HL-60/S4 treated with phorbol 12-myristate 13-acetate at 8.2 ng/mL for 4 days and 3 days (cell line): ENCODE data around the gene ATP8B3.

Source experiments
- in situ Hi-C: fragments of 300-500 bp; cut with MboI; formaldehyde crosslinking; loops from 2 replicates; pipeline ENCODE4 v1.15.0; 2022; ENCODE audit warnings: low sequenced_read_pairs

ATP8B3 gene

DNA sequence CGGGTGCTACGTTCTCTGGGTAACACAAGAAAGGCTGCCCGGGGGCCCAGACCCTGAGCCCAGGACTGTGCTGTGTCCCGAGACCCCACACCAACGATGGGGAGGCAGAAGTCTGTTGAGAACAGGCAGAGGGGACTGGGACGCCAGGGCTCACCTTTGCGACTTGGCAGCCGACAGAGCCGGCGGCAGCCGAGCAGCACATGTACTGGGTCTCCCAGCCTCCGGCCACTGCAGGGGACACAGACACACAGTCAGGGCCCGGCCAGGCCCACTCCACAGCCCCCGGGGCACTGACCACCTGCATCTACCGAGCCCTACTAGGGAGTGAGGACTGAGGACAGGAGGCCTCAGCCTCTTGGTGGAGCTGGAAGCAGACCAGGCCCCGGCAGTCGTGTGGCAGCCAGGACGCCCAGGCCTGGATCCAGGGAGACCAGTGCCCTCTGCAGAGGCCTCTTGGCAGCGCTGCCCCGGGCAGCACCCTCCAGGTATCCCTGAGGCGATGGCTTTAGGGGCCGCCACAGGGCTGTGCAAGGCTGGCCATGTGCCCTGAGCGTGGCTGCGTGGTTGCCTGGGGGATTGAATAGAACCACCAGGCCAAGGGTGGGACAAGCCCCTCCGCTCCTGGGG is 5.6 kb upstream of the ATP8B3 start:
- in situ Hi-C loops: loop anchor here (25.0 kb wide), 1 partner anchor 280 kb away; no protein-coding TSS in a partner anchor

DNA sequence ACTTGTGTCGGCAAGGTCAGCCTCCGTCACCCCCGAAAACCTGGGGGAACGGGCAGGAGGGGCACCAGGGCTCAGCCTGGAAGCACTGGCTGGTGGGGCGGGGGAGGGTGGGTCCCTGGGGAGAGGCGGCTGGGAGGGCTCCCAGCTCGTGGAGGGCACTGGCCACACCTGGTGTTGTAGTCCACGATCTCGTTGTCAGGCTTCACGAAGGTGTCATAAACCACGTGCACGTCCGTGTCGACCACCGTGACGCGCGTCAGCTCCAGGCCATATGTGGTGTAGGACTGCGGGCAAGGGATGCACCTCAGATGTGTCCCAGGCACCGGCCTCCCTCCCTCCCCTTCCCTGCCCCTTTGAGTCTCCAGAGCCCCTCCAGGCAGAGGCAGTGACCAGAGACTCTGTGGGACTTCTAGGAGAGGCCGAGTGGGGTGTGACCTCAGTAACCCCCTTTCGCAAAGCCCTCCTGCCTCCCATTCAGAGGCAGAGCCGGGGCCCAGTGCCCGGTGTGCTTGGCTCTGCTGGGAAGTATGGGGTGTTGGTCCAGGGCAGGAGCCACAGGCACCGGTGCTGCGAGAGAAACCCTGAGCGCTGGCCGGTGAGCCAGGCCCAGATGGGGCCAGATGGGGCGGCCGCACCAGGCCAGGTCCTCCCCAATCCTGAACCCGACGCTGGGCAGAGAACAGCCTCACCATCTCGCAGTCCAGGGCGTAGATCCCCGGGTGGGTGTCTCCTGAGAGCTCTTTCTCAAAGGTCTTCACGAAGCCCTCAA is 4.6 kb upstream of the ATP8B3 start:
- in situ Hi-C loops: loop anchor here (25.0 kb wide), 1 partner anchor 279 kb away; no protein-coding TSS in a partner anchor

DNA sequence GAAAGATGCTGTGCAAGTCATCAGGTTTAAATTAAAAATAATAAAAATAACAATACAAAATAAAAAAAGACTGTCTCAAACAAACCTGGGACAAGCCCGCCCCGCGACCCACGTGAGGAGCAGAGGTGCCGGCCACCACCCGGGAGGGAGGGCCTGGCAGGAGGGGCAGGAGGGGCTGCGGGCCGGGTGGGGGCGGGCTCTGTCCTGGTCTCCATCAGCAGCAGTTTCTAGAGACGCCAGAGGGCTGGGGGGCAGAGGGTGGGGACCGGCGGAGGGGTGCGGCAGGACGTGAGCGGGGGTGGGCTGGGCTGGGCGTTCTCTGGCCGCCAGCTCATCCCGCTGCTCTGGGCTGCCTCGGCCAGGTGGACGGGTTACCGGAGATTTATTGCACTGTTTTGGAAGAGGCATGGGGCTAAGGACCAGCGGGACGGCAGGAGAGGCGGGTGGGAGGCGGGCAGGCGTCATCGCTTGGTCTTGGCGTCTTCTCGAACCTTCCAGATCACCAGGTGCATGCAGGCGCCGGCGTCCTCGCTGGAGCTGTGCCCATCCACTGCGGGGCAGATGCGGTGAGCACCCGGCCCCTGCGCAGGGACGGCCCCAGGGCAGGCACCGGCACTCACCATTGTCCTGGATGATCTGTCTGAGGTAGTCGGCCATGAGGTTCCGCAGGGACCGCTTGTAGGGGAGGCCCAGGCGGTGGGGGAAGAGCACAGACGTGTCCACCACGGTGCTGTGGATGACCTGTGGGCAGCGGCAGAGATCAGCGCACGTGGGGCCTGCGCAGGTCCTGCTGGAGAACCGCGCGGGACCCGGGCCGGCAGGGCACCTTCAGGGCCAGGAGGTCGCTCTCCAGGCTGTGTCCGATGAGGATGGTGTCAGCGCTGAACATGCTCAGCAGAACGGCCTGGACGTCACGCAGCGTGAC is 3.8 kb upstream of the ATP8B3 start:
- in situ Hi-C loops: loop anchor here (25.0 kb wide), 1 partner anchor 279 kb away; no protein-coding TSS in a partner anchor

DNA sequence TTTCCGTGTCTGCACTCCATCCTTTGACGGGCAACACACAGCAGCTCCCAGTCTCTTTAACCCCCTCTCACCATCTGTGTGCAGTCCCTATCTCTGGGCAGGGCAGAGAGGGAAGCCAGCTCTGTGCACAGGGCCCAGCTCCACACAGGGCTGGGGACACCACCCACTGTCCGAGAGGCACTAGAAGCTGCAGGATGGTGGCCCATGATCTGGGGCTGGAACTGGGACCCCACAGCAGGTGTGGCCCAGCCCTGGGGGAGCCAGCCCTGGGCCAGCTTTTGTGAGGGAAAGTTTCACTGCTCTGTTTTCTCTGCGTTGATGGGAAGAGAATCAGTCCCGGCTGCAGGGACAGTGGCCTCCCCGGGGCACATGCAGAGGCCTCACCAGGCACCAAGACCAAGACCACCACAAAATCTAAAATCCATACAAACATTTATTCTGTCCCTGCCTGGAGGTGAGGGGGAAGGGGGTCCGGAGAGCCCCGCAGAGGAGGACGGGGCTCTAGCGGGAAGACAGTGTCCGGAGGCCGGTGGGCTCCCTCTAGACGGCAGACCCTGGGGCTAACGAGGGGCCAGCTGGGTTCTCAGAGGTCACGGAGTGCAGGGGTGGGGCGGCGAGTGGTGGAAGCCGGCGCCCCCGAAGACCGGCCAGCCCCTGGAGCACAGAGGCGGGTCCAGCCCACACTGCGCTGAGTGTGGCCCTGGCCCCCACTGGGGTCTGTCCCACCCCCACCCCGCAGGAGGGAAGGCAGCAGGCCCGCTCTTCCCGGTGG is 2.9 kb upstream of the ATP8B3 start:
- in situ Hi-C loops: loop anchor here (25.0 kb wide), 1 partner anchor 278 kb away; no protein-coding TSS in a partner anchor

DNA sequence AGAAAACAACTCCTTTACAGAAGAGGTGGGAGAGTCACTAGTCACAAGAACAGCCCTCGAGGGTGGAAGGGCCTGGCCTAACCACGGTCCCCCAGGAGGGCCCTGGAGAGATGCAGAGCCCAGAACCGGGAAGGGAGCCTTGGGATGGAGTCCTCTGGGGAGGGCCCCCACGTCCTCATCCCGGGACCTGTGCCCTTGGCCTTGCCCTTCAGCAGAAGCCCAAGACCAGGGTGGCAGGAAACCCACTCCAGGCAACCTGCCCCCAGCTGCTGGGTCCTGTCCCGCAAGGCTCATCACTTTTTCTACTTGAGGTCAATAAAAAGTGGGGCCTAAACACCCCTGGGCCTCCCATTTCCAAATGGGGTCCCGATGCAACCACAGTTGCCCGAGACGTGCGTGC is 2.3 kb upstream of the ATP8B3 start:
- in situ Hi-C loops: loop anchor here (25.0 kb wide), 1 partner anchor 277 kb away; no protein-coding TSS in a partner anchor

DNA sequence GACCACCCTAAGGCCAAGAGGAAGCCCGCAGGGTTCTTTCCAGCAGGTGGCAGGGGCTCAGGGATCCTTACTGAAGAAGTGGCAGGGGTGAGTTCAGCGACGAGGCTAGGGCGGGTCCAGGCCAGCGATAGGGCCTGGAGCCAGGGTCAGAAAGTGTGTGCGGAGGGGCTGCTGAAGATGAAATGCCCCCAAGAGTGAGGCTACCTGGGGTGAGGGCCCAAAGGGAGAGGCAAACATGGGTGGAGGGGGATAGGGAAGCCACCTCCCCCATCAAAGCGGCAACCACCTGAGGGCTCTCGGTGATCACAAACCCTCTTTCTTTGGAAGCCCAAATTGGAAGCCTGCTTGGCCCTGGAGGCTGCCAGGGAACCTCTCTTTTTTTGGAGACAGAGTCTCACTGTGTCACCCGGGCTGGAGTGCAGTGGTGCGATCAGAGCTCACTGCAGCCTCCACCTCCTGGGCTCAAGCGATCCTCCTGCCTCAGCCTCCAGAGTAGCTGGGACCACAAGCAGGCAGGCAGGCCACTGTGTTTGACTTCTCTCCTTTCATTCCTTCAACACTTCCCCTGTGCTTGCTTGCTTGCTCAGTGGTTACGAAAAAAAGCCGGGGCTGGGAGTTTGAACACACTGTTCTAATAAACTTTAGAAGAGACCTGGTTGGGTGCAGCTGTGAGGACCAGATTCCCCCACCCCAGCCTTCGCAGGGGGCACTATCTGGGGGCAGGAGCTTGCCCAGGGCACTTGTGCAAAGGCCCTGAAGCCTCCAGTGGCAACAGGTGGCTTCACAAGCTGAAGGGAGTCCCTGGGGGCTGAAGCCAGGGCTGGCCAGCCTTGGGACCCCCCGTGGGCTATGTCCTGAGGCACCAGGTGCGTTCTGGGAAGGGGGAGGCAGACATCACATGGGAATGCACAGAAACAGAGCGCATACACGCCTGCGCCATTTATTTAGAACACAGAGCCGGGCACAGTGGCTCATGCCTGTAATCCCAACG is 1.4 kb upstream of the ATP8B3 start:
- in situ Hi-C loops: loop anchor here (25.0 kb wide), 1 partner anchor 276 kb away; no protein-coding TSS in a partner anchor

DNA sequence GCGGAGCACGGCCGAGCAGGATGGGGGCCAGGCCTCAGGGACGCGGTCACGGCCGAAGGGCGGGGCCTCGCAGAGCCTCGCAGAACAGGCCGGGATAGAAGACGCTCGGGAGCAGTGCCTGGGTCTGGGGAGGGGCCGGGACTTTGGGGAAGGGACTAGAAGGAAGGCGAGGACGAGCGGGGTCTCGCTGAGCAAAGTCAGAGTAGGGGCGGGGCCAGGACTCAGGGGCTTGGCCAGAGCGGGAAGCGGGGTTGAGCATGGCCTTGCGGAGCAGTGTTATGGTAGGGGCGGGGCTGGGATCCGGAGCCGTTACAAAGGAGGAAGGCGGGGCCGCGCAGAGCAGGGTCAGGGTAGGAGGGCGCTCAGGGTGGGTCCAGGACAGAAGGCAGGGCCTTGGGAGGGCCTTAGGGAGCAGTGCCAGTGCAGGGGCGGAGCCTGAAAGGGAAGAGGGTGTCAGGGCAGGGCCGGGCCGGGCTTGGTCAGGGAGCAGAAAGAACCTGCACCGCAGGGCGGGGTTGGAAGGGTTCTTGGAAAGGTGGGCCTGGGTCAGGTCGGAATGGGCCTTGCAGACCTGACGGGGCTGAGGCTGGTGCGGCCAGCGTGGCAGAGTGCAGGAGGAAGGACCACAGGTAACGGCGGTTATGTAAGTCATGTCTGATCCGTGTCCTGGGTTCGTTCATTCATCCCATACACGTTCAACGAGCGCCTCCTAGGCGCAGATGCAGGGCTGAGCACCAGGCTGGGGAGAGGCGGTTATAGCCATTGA is 533 bp upstream of the ATP8B3 start:
- in situ Hi-C loops: loop anchor here (25.0 kb wide), 1 partner anchor 275 kb away; no protein-coding TSS in a partner anchor

DNA sequence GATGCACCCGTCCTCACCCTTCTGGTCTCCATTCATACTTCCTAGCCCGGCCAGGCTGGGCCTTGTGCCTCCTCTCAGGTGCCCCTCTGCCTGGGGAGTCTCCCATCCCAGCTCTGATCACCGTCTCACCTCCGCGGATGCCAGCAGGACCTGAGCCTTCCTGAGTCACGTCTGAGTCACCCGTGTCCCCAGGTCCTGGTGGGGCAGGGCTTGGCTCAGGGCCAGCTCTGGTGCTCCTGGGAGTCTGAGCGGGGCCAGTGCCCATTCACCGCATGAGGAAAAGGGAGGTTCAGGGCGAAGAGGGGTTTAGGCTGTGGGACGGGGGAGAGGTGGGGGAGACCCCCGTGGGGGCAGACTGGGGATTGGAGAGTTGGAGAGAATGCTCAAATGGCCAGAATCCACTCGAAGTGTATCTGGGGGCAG is 593 bp downstream of the ATP8B3 start:
- in situ Hi-C loops: loop anchor here (25.0 kb wide), 1 partner anchor 274 kb away; no protein-coding TSS in a partner anchor

DNA sequence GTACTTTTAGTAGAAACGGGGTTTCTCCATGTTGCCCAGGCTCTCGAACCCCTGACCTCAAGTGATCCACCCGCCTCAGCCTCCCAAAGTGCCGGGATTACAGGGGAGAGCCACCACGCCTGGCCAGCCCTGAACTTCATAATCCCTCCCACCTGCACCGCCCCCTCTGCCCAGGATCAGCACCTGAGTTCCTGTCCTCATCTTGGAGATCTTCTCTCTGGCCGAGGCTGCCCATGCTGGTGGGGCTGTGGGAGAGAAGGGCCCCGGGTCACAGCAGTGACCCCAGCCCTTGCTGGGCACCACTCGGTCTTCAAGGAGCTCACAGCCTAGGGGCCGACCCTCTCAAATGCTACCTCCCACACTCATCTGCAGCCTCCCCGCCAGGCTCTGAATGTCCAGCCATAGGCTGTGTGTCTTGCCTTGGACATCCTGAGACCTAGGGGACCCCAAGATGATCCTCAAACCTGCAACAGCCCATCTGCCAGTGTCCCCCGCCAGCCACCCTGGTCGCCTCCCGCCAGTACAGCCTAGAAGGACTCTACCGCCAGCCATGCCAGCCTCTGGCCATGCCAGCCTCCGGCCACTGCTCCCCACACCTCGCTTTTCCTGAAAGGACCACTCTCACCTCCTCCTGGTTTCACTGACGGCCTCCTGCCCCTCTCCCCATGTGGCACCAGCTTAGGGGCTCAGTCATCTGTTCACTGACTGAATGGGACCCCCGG is 1.5 kb downstream of the ATP8B3 start:
- in situ Hi-C loops: loop anchor here (25.0 kb wide), 1 partner anchor 273 kb away; no protein-coding TSS in a partner anchor

DNA sequence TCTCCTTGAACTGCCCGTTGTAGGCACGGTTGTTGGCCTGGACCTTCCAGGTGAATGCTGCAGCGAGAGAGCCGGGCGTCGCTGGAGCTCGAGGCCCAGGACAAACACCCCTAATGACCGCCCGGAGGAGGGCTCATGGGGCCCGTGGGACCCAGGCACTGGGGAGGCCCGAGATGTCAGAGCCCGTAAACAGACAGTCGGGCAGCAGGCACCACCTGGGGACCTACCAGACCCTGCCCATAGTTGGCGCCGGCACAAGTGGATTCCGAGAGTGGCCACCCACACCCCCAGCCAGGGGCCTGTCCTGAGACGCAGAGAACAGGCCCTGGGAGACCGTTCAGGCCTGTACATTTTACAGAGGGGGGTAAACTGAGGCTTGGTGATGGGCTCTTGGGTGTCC is 2.4 kb downstream of the ATP8B3 start:
- in situ Hi-C loops: loop anchor here (10.0 to 25.0 kb wide), 2 partner anchors 135 to 272 kb away; no protein-coding TSS in a partner anchor

DNA sequence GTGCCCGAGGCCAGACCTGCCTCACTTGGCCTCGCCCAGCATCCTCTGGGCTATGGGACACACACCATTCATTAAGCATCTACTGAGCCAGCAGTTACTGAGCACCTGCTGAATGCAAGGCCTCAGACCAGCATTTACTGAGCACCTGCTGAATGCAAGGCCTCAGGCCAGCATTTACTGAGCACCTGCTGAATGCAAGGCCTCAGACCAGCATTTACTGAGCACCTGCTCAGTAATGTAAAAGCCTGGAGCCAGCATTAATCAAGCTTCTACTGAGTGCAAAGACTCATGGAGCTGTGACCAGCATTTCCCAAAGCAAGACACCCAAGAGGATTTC is 3.7 kb downstream of the ATP8B3 start:
- in situ Hi-C loops: loop anchor here (10.0 to 25.0 kb wide), 2 partner anchors 134 to 271 kb away; no protein-coding TSS in a partner anchor

DNA sequence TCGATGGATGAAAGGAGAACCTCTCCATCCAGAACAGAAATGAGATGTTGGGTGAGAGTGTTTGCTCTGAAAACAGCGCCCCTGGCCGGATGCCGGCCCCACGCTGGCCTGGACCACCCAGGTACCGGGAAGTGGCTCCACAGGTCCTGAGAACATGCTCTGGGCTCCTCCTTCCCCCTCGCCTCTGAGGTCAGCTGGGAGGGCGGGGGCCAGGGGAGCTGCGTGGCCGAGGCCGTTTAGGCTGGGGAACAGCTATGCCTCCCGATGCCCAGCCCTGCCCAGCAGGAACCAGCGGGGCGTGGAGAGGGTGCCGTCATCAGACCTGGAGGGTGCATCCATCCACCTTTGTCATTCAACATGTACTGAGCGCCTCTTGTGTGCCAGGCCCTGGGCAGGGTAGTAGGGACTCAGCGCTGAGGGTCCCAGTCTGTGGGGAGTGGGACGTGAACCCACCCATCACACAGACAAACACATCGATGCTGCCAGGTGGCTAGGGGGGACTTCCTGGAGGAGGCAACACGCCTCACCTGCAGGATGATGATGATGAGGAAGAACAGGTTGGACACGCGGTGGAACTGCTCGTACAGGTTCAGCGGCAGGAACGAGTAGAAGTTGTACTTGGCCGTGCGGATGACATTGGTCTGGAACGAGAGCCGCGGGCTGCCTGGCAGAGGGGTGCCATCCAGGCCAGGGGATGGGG is 4.2 kb downstream of the ATP8B3 start:
- in situ Hi-C loops: loop anchor here (10.0 to 25.0 kb wide), 2 partner anchors 133 to 271 kb away; no protein-coding TSS in a partner anchor

DNA sequence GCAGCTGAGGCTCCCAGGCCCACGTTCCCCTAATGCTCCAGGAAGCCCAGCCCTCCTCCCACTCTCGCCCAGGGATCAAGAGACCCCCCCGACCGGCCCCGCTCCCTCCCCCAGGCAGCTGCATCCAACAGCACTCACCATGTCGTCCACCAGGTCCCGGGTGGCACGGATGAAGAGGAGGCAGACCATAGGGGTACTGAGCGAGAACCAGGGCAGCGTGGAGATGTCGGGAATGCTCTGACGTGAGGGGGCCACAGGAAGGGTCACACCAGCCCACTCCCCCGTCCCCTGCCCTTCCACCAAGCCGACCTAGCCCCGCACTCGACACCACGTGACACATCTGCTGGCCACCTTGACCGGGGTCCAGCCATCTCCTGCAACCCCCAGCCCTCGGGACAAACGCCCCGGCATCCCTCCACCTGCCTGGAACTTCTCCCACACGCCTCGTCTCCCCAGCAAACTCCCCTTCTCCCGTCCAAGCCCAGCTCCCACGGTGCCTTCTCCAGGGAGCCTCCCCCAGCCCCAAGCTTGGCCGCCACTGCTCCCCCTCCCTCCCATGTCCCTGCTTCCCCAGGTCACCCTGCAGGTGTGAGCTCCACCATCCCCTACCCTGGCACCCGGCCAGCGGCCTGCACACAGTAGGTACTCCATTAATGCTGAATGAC is 4.9 kb downstream of the ATP8B3 start:
- in situ Hi-C loops: loop anchor here (10.0 to 25.0 kb wide), 2 partner anchors 132 to 270 kb away; no protein-coding TSS in a partner anchor

DNA sequence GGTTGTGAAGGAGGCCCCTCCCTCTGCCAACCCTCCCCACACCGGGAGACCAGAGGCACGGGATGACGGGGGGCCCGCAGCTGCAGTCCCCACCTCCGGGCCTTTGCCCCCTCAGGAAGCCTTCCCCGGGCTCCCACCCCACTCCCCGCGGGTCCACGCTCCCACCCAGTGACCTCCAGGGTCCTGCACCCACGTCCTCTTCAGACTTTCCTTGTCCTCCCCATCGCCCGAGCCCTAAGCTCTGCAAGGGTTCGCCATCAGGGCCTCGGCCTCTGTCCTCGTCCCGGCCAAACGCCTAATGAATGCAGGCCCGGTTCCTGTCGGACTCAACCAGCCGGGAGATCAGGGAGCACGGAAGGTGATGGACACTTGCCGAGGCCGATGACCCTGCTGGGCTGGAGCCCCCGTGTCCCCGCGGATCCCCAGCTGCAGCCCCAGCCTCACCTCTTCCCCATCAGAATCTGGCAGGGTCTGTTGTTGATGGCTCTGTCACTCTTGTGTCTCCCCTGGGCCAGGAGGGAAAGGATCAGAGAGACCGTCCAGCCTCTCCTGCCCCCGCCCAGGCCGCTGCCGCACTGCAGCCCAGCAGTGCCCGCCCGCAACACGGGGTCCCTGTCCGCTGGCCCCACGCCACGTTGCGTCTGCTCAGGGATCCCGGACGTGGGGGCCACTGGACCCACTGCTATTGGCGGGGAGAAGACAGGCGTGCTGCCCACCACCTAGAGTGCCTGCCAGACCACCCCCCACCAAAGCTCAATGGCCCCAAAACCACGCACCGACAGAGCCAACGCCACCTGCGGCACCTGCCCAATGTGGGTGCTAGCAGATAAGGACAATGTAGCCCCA is 5.7 kb downstream of the ATP8B3 start:
- in situ Hi-C loops: loop anchor here (10.0 to 25.0 kb wide), 2 partner anchors 132 to 269 kb away; no protein-coding TSS in a partner anchor
